ENCODE data around the gene FAIM2. TPM values are rescaled to one million over a fixed set of nuclear protein-coding genes. Genes with fewer than 3 reads are reported as not detected.

FAIM2 gene
- total and polyA plus RNA-seq, 2 donors (not counting 3 experiments of a cell fraction or from before 2014, with no cell fraction given) = 0.01 TPM; not detected in 1

- Histone ChIP-seq H4K20me1 (replicated peaks; ENCODE audit: control insufficient read depth, extremely low read depth, insufficient read depth, low read length) (no peaks in the 10 kb centered on the region), H3K4me2 (ENCODE audit: insufficient read depth, low read length) (no peak overlapping the region), H3K9me1 (replicated peaks; ENCODE audit: control insufficient read depth, extremely low read depth, insufficient read depth, low read length) (no peaks in the 10 kb centered on the region), H3K36me3 (ENCODE audit: control insufficient read depth in 2 of 2, extremely low read depth in 1 of 2, insufficient read depth in 2 of 2, low read length in 2 of 2) (no peaks in the 10 kb centered on the region), H3K27ac (ENCODE audit: insufficient read depth, low read depth, low read length) (no peak overlapping the region), H3K79me2 (ENCODE audit: control insufficient read depth, insufficient read depth, low read length) (no peaks in the 10 kb centered on the region), H2AFZ (ENCODE audit: low read depth, low read length) (no peak overlapping the region), H3K9ac (replicated peaks; ENCODE audit: extremely low read depth, insufficient read depth, low read length) (no peak overlapping the region), H3K27me3 (ENCODE audit: control insufficient read depth in 2 of 2, insufficient read depth in 2 of 2, low read length in 2 of 2) (no peaks in the 10 kb centered on the region), H3K4me1 (ENCODE audit: control insufficient read depth, extremely low read depth, insufficient read depth, low read length) (no peaks in the 10 kb centered on the region), H3K9me3 (replicated peaks; ENCODE audit: control insufficient read depth, insufficient read depth, low read length) (no peaks in the 10 kb centered on the region), H3K4me3 (replicated peaks in 1 of 3; ENCODE audit: insufficient read depth in 1 of 3, low read depth in 1 of 3, low read length in 3 of 3) (no peak overlapping the region)
- DNase-seq (ENCODE audit: low read depth, low spot score) = no peak
- dilution Hi-C loops (cut with MboI; ENCODE audit: extremely low pct_ligation_motif_present, low sequenced_read_pairs) (no loop called here), intact Hi-C loops (cut with micrococcal nuclease) (no loop called here)
- BruUV-seq (replicated peaks) = no TSS peak
- TF ChIP-seq FOS (IDR thresholded peaks at IDR 0.05; ENCODE audit: borderline replicate concordance, insufficient read depth, low read length) (no peak), GATA2 (IDR thresholded peaks at IDR 0.05; ENCODE audit: insufficient read depth, insufficient read length, low read depth, low read length) (no peak), JUN (IDR thresholded peaks at IDR 0.05; ENCODE audit: borderline replicate concordance, insufficient read depth, insufficient read length, low read depth) (no peak), EZH2 (IDR thresholded peaks at IDR 0.05; ENCODE audit: borderline replicate concordance, low read depth, low read length, severe bottlenecking) (no peak), POLR2A (IDR thresholded peaks at IDR 0.05; ENCODE audit: low read depth, low read length) (no peak), POLR2AphosphoS5 (IDR thresholded peaks at IDR 0.05; ENCODE audit: insufficient read depth, low read depth, low read length) (no peak), MAX (IDR thresholded peaks at IDR 0.05; ENCODE audit: insufficient read depth, insufficient read length) (no peak), CTCF (IDR thresholded peaks at IDR 0.05; ENCODE audit: extremely low read depth in 1 of 2, insufficient read depth in 1 of 2, low read depth in 1 of 2, low read length in 2 of 2) (no peak), MYC (IDR thresholded peaks at IDR 0.05; ENCODE audit: low read depth, low read length) (no peak)
- FAIRE-seq = no peak
- ChIA-PET POLR2A (no interaction called here), CTCF (interaction anchor here (0.7 to 1.6 kb wide), 6 partner anchors 11 to 60 kb away, joined by 3 to 7 read pairs (median 4); no protein-coding TSS in a partner anchor)
These were observed 24.8 kb upstream of the FAIM2 start for GRCh38 chr12:49928471-49928870.
